Spinal cord (tissue), 10 donors: ENCODE data around the gene SPATA16. TPM values are rescaled to one million over a fixed set of nuclear protein-coding genes. Genes with fewer than 3 reads are reported as not detected.

Source experiments
- DNase-seq, 6 donors: peaks; one replicate each; pipeline versions ENCODE4 v3.0.0 to v3.0.0-alpha.2; 2013 to 2015; ENCODE audit warnings: low spot score in 6 of 6, low read depth in 4 of 6
- H3K27ac ChIP-seq: one replicate; pipeline ENCODE4 v1.5.1; 2013; ENCODE audit warnings: low read depth, low read length, control low read depth
- H3K27me3 ChIP-seq: one replicate; pipeline ENCODE4 v1.6.1; 2013; ENCODE audit warnings: low read length; ENCODE audit not compliant: control insufficient read depth, insufficient read depth
- H3K36me3 ChIP-seq: one replicate; pipeline ENCODE4 v1.6.1; 2013; ENCODE audit warnings: low read length; ENCODE audit not compliant: control insufficient read depth, insufficient read depth
- H3K4me1 ChIP-seq: one replicate; pipeline ENCODE4 v1.6.1; 2013; ENCODE audit warnings: low read length; ENCODE audit not compliant: control insufficient read depth, insufficient read depth
- H3K4me3 ChIP-seq: one replicate; pipeline ENCODE4 v1.5.1; 2013; ENCODE audit warnings: low read depth, low read length, control low read depth
- H3K9me3 ChIP-seq: one replicate; pipeline ENCODE4 v1.6.1; 2013; ENCODE audit warnings: low read length; ENCODE audit not compliant: control insufficient read depth, insufficient read depth
- WGBS: methylation state at CpG from one replicate; pipeline ENCODE4 v1.1.5; 2013; ENCODE audit warnings: missing lambda C conversion rate; ENCODE audit not compliant: insufficient coverage; 5-methylcytosine and 5-hydroxymethylcytosine counted together
- polyA plus RNA-seq, 2 donors: library from polyadenylated mRNA; unstranded; fragments of 120-200 nt; gene quantifications; one replicate each; pipeline ENCODE4 v1.2.1, GENCODE V29; 2013; ENCODE audit not compliant: insufficient read length in 2 of 2
- total RNA-seq, 2 donors: library from RNA; depleted of rRNA in 1 of 2; stranded (reverse); fragments of 120-200 nt in 1 of 2; fragments of >200 nt in 1 of 2; gene quantifications; one replicate each; pipeline versions ENCODE4 v1.2.3 to v1.2.4, GENCODE V29; 2013 to 2014
- donor health status: healthy.

Gene SPATA16
- total and polyA plus RNA-seq, 4 donors, result not detected

- Histone ChIP-seq H3K27me3 (no peaks in the 10 kb centered on the region), H3K27ac (no peak overlapping the region), H3K9me3 (no peaks in the 10 kb centered on the region), H3K4me3 (no peak overlapping the region), H3K36me3 (no peaks in the 10 kb centered on the region), H3K4me1 (no peaks in the 10 kb centered on the region)
- WGBS, result no CpG with 5 or more reads among the region's 2 CpGs
- DNase-seq, result no peak
Observed at GRCh38 chr3:173111321-173111720, 29.7 kb downstream of the SPATA16 start.

GRCh38 chr3:173109143-173109542 is 31.9 kb downstream of the SPATA16 start:
- no peak overlapping the region for H3K27ac ChIP-seq
- no peaks in the 10 kb centered on the region for H3K4me1 ChIP-seq
- H3K27me3 ChIP-seq, result no peaks in the 10 kb centered on the region
- 60% methylated on average over 1 of the region's 4 CpGs for WGBS
- no peak overlapping the region for H3K4me3 ChIP-seq
- no peaks in the 10 kb centered on the region for H3K9me3 ChIP-seq
- H3K36me3 ChIP-seq, result no peaks in the 10 kb centered on the region
- peak in 3 of 6 donors; percentile 13 to 48 (median 30) for DNase-seq

GRCh38 chr3:173103469-173103868 is 37.6 kb downstream of the SPATA16 start:
- 75% methylated on average over 1 of the region's 1 CpG for WGBS
- Histone ChIP-seq H3K9me3 (peaks cover 6% of the 10 kb centered on the region), H3K4me3 (no peak overlapping the region), H3K27me3 (no peaks in the 10 kb centered on the region), H3K4me1 (no peaks in the 10 kb centered on the region), H3K36me3 (no peaks in the 10 kb centered on the region), H3K27ac (no peak overlapping the region)
- DNase-seq, result no peak

- no peaks in the 10 kb centered on the region for H3K27me3 ChIP-seq
- H3K9me3 ChIP-seq, result peaks cover 6% of the 10 kb centered on the region
- no peaks in the 10 kb centered on the region for H3K4me1 ChIP-seq
- WGBS, result no CpG with 5 or more reads among the region's 1 CpG
- DNase-seq, result no peak
- H3K36me3 ChIP-seq, result no peaks in the 10 kb centered on the region
- H3K27ac ChIP-seq, result no peak overlapping the region
- H3K4me3 ChIP-seq, result no peak overlapping the region
Observed at GRCh38 chr3:173098959-173099358, 42.1 kb downstream of the SPATA16 start.

- H3K9me3 ChIP-seq, result no peaks in the 10 kb centered on the region
- DNase-seq, result no peak
Observed at GRCh38 chr3:173096994-173097785, 43.8 kb downstream of the SPATA16 start.

GRCh38 chr3:173096140-173096539 is 44.9 kb downstream of the SPATA16 start:
- no peaks in the 10 kb centered on the region for H3K9me3 ChIP-seq
- no peaks in the 10 kb centered on the region for H3K36me3 ChIP-seq
- no peak for DNase-seq
- WGBS, result no CpG with 5 or more reads among the region's 3 CpGs
- no peaks in the 10 kb centered on the region for H3K27me3 ChIP-seq
- H3K27ac ChIP-seq, result no peak overlapping the region
- H3K4me1 ChIP-seq, result no peaks in the 10 kb centered on the region
- H3K4me3 ChIP-seq, result no peak overlapping the region

More at GRCh38 chr3:173096994-173097785, 43.8 kb downstream of the SPATA16 start:
- H3K4me1 ChIP-seq, result no peaks in the 10 kb centered on the region
- 91% methylated on average over 3 of the region's 4 CpGs for WGBS
- no peaks in the 10 kb centered on the region for H3K36me3 ChIP-seq
- H3K4me3 ChIP-seq, result no peak overlapping the region
- H3K27ac ChIP-seq, result no peak overlapping the region
- no peaks in the 10 kb centered on the region for H3K27me3 ChIP-seq

GRCh38 chr3:173092038-173092437 is 49.0 kb downstream of the SPATA16 start:
- H3K4me3 ChIP-seq, result no peak overlapping the region
- no CpG with 5 or more reads among the region's 1 CpG for WGBS
- H3K9me3 ChIP-seq, result no peaks in the 10 kb centered on the region
- no peaks in the 10 kb centered on the region for H3K27me3 ChIP-seq
- H3K36me3 ChIP-seq, result no peaks in the 10 kb centered on the region
- DNase-seq, result no peak
- H3K27ac ChIP-seq, result no peak overlapping the region
- H3K4me1 ChIP-seq, result no peaks in the 10 kb centered on the region

- Histone ChIP-seq H3K36me3 (no peaks in the 10 kb centered on the region), H3K4me3 (no peak overlapping the region), H3K27ac (no peak overlapping the region), H3K9me3 (peaks cover 2% of the 10 kb centered on the region), H3K4me1 (no peaks in the 10 kb centered on the region), H3K27me3 (no peaks in the 10 kb centered on the region)
- 86% methylated on average over 1 of the region's 3 CpGs for WGBS
- DNase-seq, result peak in 2 of 6 donors; percentile 11 to 33
Observed at GRCh38 chr3:173090492-173090891, 50.5 kb downstream of the SPATA16 start.

- Histone ChIP-seq H3K9me3 (peaks cover 2% of the 10 kb centered on the region), H3K27ac (no peak overlapping the region), H3K4me1 (no peaks in the 10 kb centered on the region), H3K27me3 (no peaks in the 10 kb centered on the region), H3K36me3 (no peaks in the 10 kb centered on the region), H3K4me3 (no peak overlapping the region)
- 92% methylated on average over 5 of the region's 6 CpGs for WGBS
- DNase-seq, result no peak
Observed at GRCh38 chr3:173089283-173089682, 51.8 kb downstream of the SPATA16 start.

GRCh38 chr3:173078525-173078924 is 62.5 kb downstream of the SPATA16 start:
- H3K4me3 ChIP-seq, result no peak overlapping the region
- no peaks in the 10 kb centered on the region for H3K4me1 ChIP-seq
- H3K36me3 ChIP-seq, result no peaks in the 10 kb centered on the region
- peak in 2 of 6 donors; percentile 15 to 31 for DNase-seq
- H3K9me3 ChIP-seq, result peaks cover under 1% of the 10 kb centered on the region
- no CpG with 5 or more reads among the region's 4 CpGs for WGBS
- H3K27me3 ChIP-seq, result no peaks in the 10 kb centered on the region
- H3K27ac ChIP-seq, result no peak overlapping the region
